ENCODE results near the gene EPHA3. TPM values are rescaled to one million over a fixed set of nuclear protein-coding genes. Genes with fewer than 3 reads are reported as not detected.

EPHA3 gene
- total and polyA plus RNA-seq, 2 donors (not counting 3 experiments of a cell fraction or from before 2014, with no cell fraction given), result not detected

DNA sequence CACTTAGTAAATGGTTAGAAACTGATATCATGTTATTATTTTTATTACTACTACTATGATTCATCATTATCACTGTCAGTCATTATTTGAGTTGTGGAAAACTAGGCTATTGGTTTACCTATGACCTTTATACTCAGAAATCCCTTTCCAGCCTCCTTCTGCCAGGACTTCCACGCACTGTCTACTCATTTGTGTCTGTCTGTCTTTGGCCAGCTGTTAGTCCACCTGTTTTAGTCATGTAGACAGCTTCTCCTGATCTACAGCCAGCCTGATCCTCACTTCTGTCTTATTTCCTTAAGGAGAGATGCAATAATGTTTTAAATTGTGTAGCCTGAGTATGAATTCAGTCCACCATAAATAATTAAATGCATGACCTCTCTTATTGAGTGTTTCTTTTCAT is 162.8 kb downstream of the EPHA3 start:
- Histone ChIP-seq H3K9me3 (replicated peaks; ENCODE audit: control insufficient read depth, insufficient read depth, low read length) (peaks cover 2% of the 10 kb centered on the region), H3K27ac (ENCODE audit: insufficient read depth, low read depth, low read length) (no peak overlapping the region), H3K79me2 (ENCODE audit: control insufficient read depth, insufficient read depth, low read length) (no peaks in the 10 kb centered on the region), H3K4me1 (ENCODE audit: control insufficient read depth, extremely low read depth, insufficient read depth, low read length) (no peaks in the 10 kb centered on the region), H4K20me1 (replicated peaks; ENCODE audit: control insufficient read depth, extremely low read depth, insufficient read depth, low read length) (no peaks in the 10 kb centered on the region), H3K9me1 (replicated peaks; ENCODE audit: control insufficient read depth, extremely low read depth, insufficient read depth, low read length) (no peaks in the 10 kb centered on the region), H3K36me3 (ENCODE audit: control insufficient read depth in 2 of 2, extremely low read depth in 1 of 2, insufficient read depth in 2 of 2, low read length in 2 of 2) (no peaks in the 10 kb centered on the region), H2AFZ (ENCODE audit: low read depth, low read length) (no peak overlapping the region), H3K27me3 (ENCODE audit: control insufficient read depth in 2 of 2, insufficient read depth in 2 of 2, low read length in 2 of 2) (no peaks in the 10 kb centered on the region), H3K4me3 (replicated peaks in 1 of 3; ENCODE audit: insufficient read depth in 1 of 3, low read depth in 1 of 3, low read length in 3 of 3) (no peak overlapping the region), H3K9ac (replicated peaks; ENCODE audit: extremely low read depth, insufficient read depth, low read length) (no peak overlapping the region), H3K4me2 (ENCODE audit: insufficient read depth, low read length) (no peak overlapping the region)
- BruUV-seq (replicated peaks), result no TSS peak
- intact Hi-C loops (cut with micrococcal nuclease) (no loop called here), dilution Hi-C loops (cut with MboI; ENCODE audit: extremely low pct_ligation_motif_present, low sequenced_read_pairs) (no loop called here)
- ChIA-PET POLR2A (no interaction called here), CTCF (no interaction called here)
- FAIRE-seq (no peak), DNase-seq (ENCODE audit: low read depth, low spot score) (no peak)
- TF ChIP-seq, protein P1, sequence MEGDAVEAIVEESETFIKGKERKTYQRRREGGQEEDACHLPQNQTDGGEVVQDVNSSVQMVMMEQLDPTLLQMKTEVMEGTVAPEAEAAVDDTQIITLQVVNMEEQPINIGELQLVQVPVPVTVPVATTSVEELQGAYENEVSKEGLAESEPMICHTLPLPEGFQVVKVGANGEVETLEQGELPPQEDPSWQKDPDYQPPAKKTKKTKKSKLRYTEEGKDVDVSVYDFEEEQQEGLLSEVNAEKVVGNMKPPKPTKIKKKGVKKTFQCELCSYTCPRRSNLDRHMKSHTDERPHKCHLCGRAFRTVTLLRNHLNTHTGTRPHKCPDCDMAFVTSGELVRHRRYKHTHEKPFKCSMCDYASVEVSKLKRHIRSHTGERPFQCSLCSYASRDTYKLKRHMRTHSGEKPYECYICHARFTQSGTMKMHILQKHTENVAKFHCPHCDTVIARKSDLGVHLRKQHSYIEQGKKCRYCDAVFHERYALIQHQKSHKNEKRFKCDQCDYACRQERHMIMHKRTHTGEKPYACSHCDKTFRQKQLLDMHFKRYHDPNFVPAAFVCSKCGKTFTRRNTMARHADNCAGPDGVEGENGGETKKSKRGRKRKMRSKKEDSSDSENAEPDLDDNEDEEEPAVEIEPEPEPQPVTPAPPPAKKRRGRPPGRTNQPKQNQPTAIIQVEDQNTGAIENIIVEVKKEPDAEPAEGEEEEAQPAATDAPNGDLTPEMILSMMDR (IDR thresholded peaks at IDR 0.05; ENCODE audit: extremely low read depth in 1 of 2, insufficient read depth in 1 of 2, low read depth in 1 of 2, low read length in 2 of 2), result no peak
- no peak for TF ChIP-seq JUN (IDR thresholded peaks at IDR 0.05; ENCODE audit: borderline replicate concordance, insufficient read depth, insufficient read length, low read depth)
- TF ChIP-seq FOS (IDR thresholded peaks at IDR 0.05; ENCODE audit: borderline replicate concordance, insufficient read depth, low read length), result no peak
- TF ChIP-seq GATA2 (IDR thresholded peaks at IDR 0.05; ENCODE audit: insufficient read depth, insufficient read length, low read depth, low read length), result no peak
- TF ChIP-seq, protein P2, sequence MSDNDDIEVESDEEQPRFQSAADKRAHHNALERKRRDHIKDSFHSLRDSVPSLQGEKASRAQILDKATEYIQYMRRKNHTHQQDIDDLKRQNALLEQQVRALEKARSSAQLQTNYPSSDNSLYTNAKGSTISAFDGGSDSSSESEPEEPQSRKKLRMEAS (IDR thresholded peaks at IDR 0.05; ENCODE audit: insufficient read depth, insufficient read length), result no peak
- no peak for TF ChIP-seq MYC (IDR thresholded peaks at IDR 0.05; ENCODE audit: low read depth, low read length)
- no peak for TF ChIP-seq POLR2A (IDR thresholded peaks at IDR 0.05; ENCODE audit: low read depth, low read length)
- TF ChIP-seq EZH2 (IDR thresholded peaks at IDR 0.05; ENCODE audit: borderline replicate concordance, low read depth, low read length, severe bottlenecking), result no peak
- no peak for TF ChIP-seq POLR2AphosphoS5 (IDR thresholded peaks at IDR 0.05; ENCODE audit: insufficient read depth, low read depth, low read length)
